IMR-90 (cell line): ENCODE results near the gene KCTD16. TPM values are rescaled to one million over a fixed set of nuclear protein-coding genes. Genes with fewer than 3 reads are reported as not detected.
A peak's percentile ranks its signal among the peaks of the same experiment; 100 is the strongest.

Source experiments
- ATAC-seq: fragments of 200-7000 bp; cut with Tn5 transposase; 2 replicates; pipeline ENCODE4 v1.9.1; 2020; ENCODE audit warnings: low read depth, mild to moderate bottlenecking, moderate library complexity
- BruUV-seq: library from RNA; stranded (reverse); fragments of 400-500 nt; replicated peaks from 2 replicates; lab custom pipeline; 2021; lab: Mats Ljungman, UMichigan
- CTCF ChIA-PET: fragments of 300-600 bp; formaldehyde crosslinking; extraction: SDS; loops from one replicate; lab custom pipeline; 2021; ENCODE audit warnings: antibody characterized with exemption; lab: Yijun Ruan, JAX
- POLR2A ChIA-PET: fragments of 300-600 bp; sonication (Branson Sonifier 250); formaldehyde crosslinking; loops from one replicate; lab custom pipeline; 2022; ENCODE audit warnings: antibody characterized with exemption; ENCODE audit not compliant: unreplicated experiment; lab: Charles Lee
- DNase-seq: peaks from one replicate; pipeline ENCODE4 v3.0.0; 2013
- H2AFZ ChIP-seq: replicated peaks from 2 replicates; pipeline ENCODE3; 2013; ENCODE audit warnings: low read length, mild to moderate bottlenecking; ENCODE audit not compliant: poor library complexity
- H2AK5ac ChIP-seq: 2 replicates; pipeline ENCODE4 v1.6.1; 2013; ENCODE audit warnings: low read depth, low read length, inconsistent platforms
- H2AK9ac ChIP-seq: replicated peaks from 2 replicates; pipeline ENCODE3; 2013; ENCODE audit warnings: mild to moderate bottlenecking, low read depth, low read length, moderate library complexity; ENCODE audit not compliant: poor library complexity
- H2BK120ac ChIP-seq: 2 replicates; pipeline ENCODE4 v1.6.1; 2013; ENCODE audit warnings: low read depth, low read length, inconsistent platforms
- H2BK15ac ChIP-seq: 3 replicates; pipeline ENCODE4 v1.6.1; 2013; ENCODE audit warnings: low read depth, low read length, inconsistent platforms
- H2BK20ac ChIP-seq: 2 replicates; pipeline ENCODE4 v1.6.1; 2013; ENCODE audit warnings: low read depth, mild to moderate bottlenecking, inconsistent platforms, low read length, moderate library complexity
- H2BK5ac ChIP-seq: 2 replicates; pipeline ENCODE4 v1.6.1; 2013; ENCODE audit warnings: mild to moderate bottlenecking, low read depth, low read length, inconsistent platforms; ENCODE audit not compliant: poor library complexity, severe bottlenecking
- H3K14ac ChIP-seq: replicated peaks from 2 replicates; pipeline ENCODE4 v1.6.1; 2013; ENCODE audit warnings: low read depth, low read length, inconsistent platforms
- H3K18ac ChIP-seq: 2 replicates; pipeline ENCODE4 v1.6.1; 2013; ENCODE audit warnings: low read depth, low read length, control low read depth
- H3K23ac ChIP-seq: 2 replicates; pipeline ENCODE4 v1.6.1; 2013; ENCODE audit warnings: low read depth, low read length, inconsistent platforms
- H3K27ac ChIP-seq: 2 replicates; pipeline ENCODE4 v1.5.1; 2013; ENCODE audit warnings: mild to moderate bottlenecking, control low read depth, low read length; ENCODE audit not compliant: insufficient read depth
- H3K27me3 ChIP-seq: 2 replicates; pipeline ENCODE4 v1.6.1; 2013; ENCODE audit warnings: low read length; ENCODE audit not compliant: control insufficient read depth, insufficient read depth
- H3K36me3 ChIP-seq: 2 replicates; pipeline ENCODE4 v1.6.1; 2013; ENCODE audit warnings: low read length, mixed read lengths; ENCODE audit not compliant: control insufficient read depth, insufficient read depth
- H3K4ac ChIP-seq: 2 replicates; pipeline ENCODE4 v1.6.1; 2013; ENCODE audit warnings: low read depth, low read length, inconsistent platforms
- H3K4me1 ChIP-seq: 2 replicates; pipeline ENCODE4 v1.6.1; 2013; ENCODE audit warnings: low read length, mixed read lengths; ENCODE audit not compliant: control insufficient read depth, insufficient read depth
- H3K4me2 ChIP-seq: 2 replicates; pipeline ENCODE4 v1.6.1; 2013; ENCODE audit warnings: low read depth, mild to moderate bottlenecking, control low read depth, low read length, moderate library complexity
- H3K4me3 ChIP-seq: 2 replicates; pipeline ENCODE4 v1.5.1; 2013; ENCODE audit warnings: low read depth, mild to moderate bottlenecking, control low read depth, low read length, moderate library complexity; ENCODE audit not compliant: insufficient read depth
- H3K56ac ChIP-seq: 2 replicates; pipeline ENCODE4 v1.6.1; 2013; ENCODE audit warnings: low read length, inconsistent platforms; ENCODE audit not compliant: insufficient read depth; ENCODE audit errors: extremely low read depth
- H3K79me1 ChIP-seq, 2 experiments: 2 replicates each; pipeline ENCODE4 v1.6.1; 2013; ENCODE audit warnings: low read length in 2 of 2, inconsistent platforms in 1 of 2, low read depth in 1 of 2
- H3K9ac ChIP-seq: 2 replicates; pipeline ENCODE4 v1.6.1; 2013; ENCODE audit warnings: low read depth, low read length, control low read depth
- H3K9me1 ChIP-seq: 2 replicates; pipeline ENCODE4 v1.6.1; 2013; ENCODE audit warnings: low read length, inconsistent platforms; ENCODE audit not compliant: insufficient read depth
- H3K9me3 ChIP-seq: 2 replicates; pipeline ENCODE4 v1.6.1; 2013; ENCODE audit warnings: low read length; ENCODE audit not compliant: control insufficient read depth, insufficient read depth
- H4K20me1 ChIP-seq: 2 replicates; pipeline ENCODE4 v1.6.1; 2013; ENCODE audit warnings: low read length, inconsistent platforms; ENCODE audit not compliant: insufficient read depth
- H4K5ac ChIP-seq: 2 replicates; pipeline ENCODE4 v1.6.1; 2013; ENCODE audit warnings: mild to moderate bottlenecking, low read depth, low read length, control low read depth
- H4K8ac ChIP-seq, 2 experiments: 2 replicates each; pipeline ENCODE4 v1.6.1; 2013; ENCODE audit warnings: low read depth in 2 of 2, low read length in 2 of 2, control low read depth in 1 of 2, inconsistent platforms in 1 of 2
- H4K91ac ChIP-seq: 2 replicates; pipeline ENCODE4 v1.6.1; 2013; ENCODE audit warnings: low read depth, low read length, inconsistent platforms; ENCODE audit not compliant: insufficient read depth
- POLR2A ChIP-seq: IDR thresholded peaks from 2 replicates; pipeline ENCODE4 v1.6.1; 2012; ENCODE audit warnings: mild to moderate bottlenecking, low read depth, low read length
- RAD21 ChIP-seq: IDR thresholded peaks from 2 replicates; pipeline ENCODE4 v1.6.1; 2012; ENCODE audit warnings: low read length, improper control_type of control experiment
- RCOR1 ChIP-seq: IDR thresholded peaks from 2 replicates; pipeline ENCODE4 v1.6.1; 2012; ENCODE audit warnings: mild to moderate bottlenecking, low read length, improper control_type of control experiment; ENCODE audit not compliant: insufficient replicate concordance
- WGBS, 2 experiments: methylation state at CpG; one replicate each; pipeline versions ENCODE4 v1.1.5 to v1.1.7; 2013; ENCODE audit warnings: missing lambda C conversion rate in 2 of 2; ENCODE audit not compliant: insufficient read length in 1 of 2; ENCODE audit errors: extremely low coverage in 2 of 2; 5-methylcytosine and 5-hydroxymethylcytosine counted together
- dilution Hi-C: fragments of 300-500 bp; cut with HindIII; formaldehyde crosslinking; loops from one replicate; pipeline ENCODE4 v1.14.3; 2018; ENCODE audit warnings: low sequenced_read_pairs; ENCODE audit not compliant: unreplicated experiment
- in situ Hi-C: fragments of 300-500 bp; cut with MboI; formaldehyde crosslinking; loops from 3 replicates; pipeline ENCODE4 v1.14.3; 2019; ENCODE audit warnings: low sequenced_read_pairs, inconsistent platforms, mixed read lengths
- intact Hi-C: fragments of 100-400 bp; cut with micrococcal nuclease; formaldehyde crosslinking; loops from 2 replicates; pipeline ENCODE4 v1.10.0; 2022
- polyA plus RNA-seq, 3 experiments: library from polyadenylated mRNA; depleted of rRNA; stranded (reverse); fragments of >200 nt; gene quantifications; 2 replicates each; pipeline ENCODE4 v1.2.3, GENCODE V29; 2012; ENCODE audit warnings: low replicate concordance in 1 of 3
- total RNA-seq: library from RNA; depleted of rRNA; stranded (reverse); fragments of >200 nt; gene quantifications from 2 replicates; pipeline ENCODE4 v1.2.3, GENCODE V29; 2012

KCTD16 gene
- total and polyA plus RNA-seq, 2 of the 4 experiments (the other 2 are of a cell fraction) = 0.43 to 1.1 TPM

DNA sequence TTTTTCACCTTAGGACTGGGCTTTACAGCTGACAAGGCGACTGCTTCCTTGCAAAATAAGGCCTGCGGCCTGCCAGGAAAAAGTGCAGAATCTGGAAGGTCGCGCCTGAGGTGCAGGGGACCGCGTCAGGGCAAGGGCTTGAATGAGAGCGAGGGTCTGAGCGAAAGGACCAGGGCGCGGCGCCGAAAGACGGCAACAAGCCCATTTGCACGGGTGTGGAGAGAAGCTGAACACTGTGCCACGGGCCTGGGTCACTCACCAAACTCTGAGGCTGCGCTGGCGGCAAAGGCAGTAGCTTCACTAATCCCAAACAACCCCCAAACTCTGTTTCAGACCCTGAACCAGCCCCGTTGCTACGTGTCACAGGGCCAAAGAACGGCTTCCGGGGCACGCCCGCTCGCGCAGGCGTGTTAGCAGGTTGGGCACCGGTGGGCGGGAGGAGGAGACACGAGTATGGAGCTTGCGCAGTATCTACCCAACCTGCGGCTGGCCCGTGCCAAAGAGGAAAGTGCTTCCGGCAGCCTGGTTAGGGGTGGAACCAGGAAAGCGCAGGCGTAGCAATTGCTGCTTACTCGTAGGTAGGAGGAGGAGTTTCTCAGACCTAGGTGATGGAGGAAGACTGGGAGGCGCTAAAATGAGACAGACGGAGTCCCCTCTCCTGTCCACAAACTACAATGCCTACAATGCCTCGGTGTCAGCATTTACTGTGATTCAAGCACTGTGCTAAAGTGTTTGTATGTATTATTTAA is at the start of gene KCTD16, which contains the start of gene YIPF5 (continued):
- TF ChIP-seq RCOR1 = no peak
- peak; percentile 93 for TF ChIP-seq POLR2A

- Histone ChIP-seq H3K56ac (no peak overlapping the region), H2AFZ (no peak overlapping the region), H4K91ac (no peak overlapping the region), H2AK5ac (no peak overlapping the region), H2AK9ac (no peak overlapping the region), H3K9ac (no peak overlapping the region), H3K9me1 (peaks cover 7% of the 10 kb centered on the region), H3K4me2 (no peak overlapping the region), H3K4me3 (no peak overlapping the region), H2BK20ac (no peak overlapping the region), H2BK5ac (no peak overlapping the region), H3K23ac (no peak overlapping the region), H4K8ac (no peak overlapping the region), H3K14ac (no peak overlapping the region), H3K18ac (no peak overlapping the region), H4K5ac (no peak overlapping the region), H3K36me3 (no peaks in the 10 kb centered on the region), H3K79me1 (no peaks in the 10 kb centered on the region), H3K4ac (no peak overlapping the region), H4K20me1 (no peaks in the 10 kb centered on the region), H2BK120ac (no peak overlapping the region), H3K27ac (no peak overlapping the region), H3K9me3 (no peaks in the 10 kb centered on the region), H3K4me1 (peaks cover 6% of the 10 kb centered on the region), H2BK15ac (no peak overlapping the region), H3K27me3 (no peaks in the 10 kb centered on the region)
- ChIA-PET POLR2A (no interaction called here), CTCF (interaction anchor here (0.6 to 1.0 kb wide), 2 partner anchors 42 to 122 kb away, joined by 4 to 7 read pairs; no protein-coding TSS in a partner anchor)
- TF ChIP-seq RAD21 (no peak), POLR2A (no peak)
- peak; percentile 54 for DNase-seq
- in situ Hi-C loops = no loop called here
- WGBS, 2 experiments = no CpG with 5 or more reads among the region's 1 CpG
- BruUV-seq = no TSS peak
- no peak for ATAC-seq
- intact Hi-C loops = no loop called here
- dilution Hi-C loops = no loop called here
Observed at GRCh38 chr5:144121577-144121976, 49.1 kb upstream of the KCTD16 start.
